Esophagus muscularis mucosa (tissue), 4 donors: ENCODE results near the gene MKI67. TPM values are rescaled to one million over a fixed set of nuclear protein-coding genes. Genes with fewer than 3 reads are reported as not detected.

Experiments used
- DNase-seq: peaks from one replicate; pipeline ENCODE4 v3.0.0-alpha.2; 2017; ENCODE audit errors: extremely low spot score
- H3K27ac ChIP-seq, 4 donors: fragments of 200-600 bp; sonication (generic); replicated peaks in 1 of 4; 1 replicate in 3 of 4; 2 replicates in 1 of 4; pipeline ENCODE4 v1.5.1; 2016 to 2019; ENCODE audit warnings: mild to moderate bottlenecking in 1 of 4
- H3K27me3 ChIP-seq, 4 donors: fragments of 200-600 bp; sonication (generic); one replicate each; pipeline versions ENCODE4 v1.5.1 to v1.6.0; 2016 to 2019
- H3K36me3 ChIP-seq, 4 donors: fragments of 200-600 bp; sonication (generic); one replicate each; pipeline ENCODE4 v1.5.1; 2016 to 2019
- H3K4me1 ChIP-seq, 4 donors: fragments of 200-600 bp; sonication (generic); one replicate each; pipeline ENCODE4 v1.5.1; 2016 to 2019
- H3K4me3 ChIP-seq, 4 donors: fragments of 200-600 bp; sonication (generic); 1 replicate in 2 of 4; 2 replicates in 2 of 4; pipeline ENCODE4 v1.5.1; 2016 to 2019; ENCODE audit warnings: mild to moderate bottlenecking in 4 of 4, moderate library complexity in 1 of 4
- H3K9me3 ChIP-seq, 4 donors: fragments of 200-600 bp; sonication (generic); 1 replicate in 3 of 4; 2 replicates in 1 of 4; pipeline ENCODE4 v1.5.1; 2016 to 2019
- EP300 ChIP-seq: sonication (generic); formaldehyde crosslinking; IDR thresholded peaks from one replicate; pipeline ENCODE4 v1.6.1; 2017; ENCODE audit warnings: antibody characterized with exemption
- POLR2A ChIP-seq: fragments of 450-650 bp; IDR thresholded peaks from one replicate; pipeline ENCODE4 v1.6.1; 2017; ENCODE audit warnings: antibody characterized with exemption, moderate library complexity, mild to moderate bottlenecking, low read depth
- POLR2AphosphoS5 ChIP-seq, 2 donors: sonication (generic); formaldehyde crosslinking; IDR thresholded peaks; one replicate each; pipeline ENCODE4 v1.6.1; 2017; ENCODE audit warnings: antibody characterized with exemption in 2 of 2
- WGBS: methylation state at CpG from one replicate; pipeline ENCODE4 v1.1.5; 2018; 5-methylcytosine and 5-hydroxymethylcytosine counted together
- intact Hi-C: fragments of 100-400 bp; cut with DNase I; formaldehyde crosslinking; loops from one replicate; pipeline ENCODE4 v1.15.1; 2023
- total RNA-seq, 4 donors: library from RNA; depleted of rRNA; stranded (reverse); fragments of >200 nt; gene quantifications; one replicate each; pipeline versions ENCODE4 v1.1.0 to v1.2.1, GENCODE V29; 2016
- TF ChIP-seq, protein P1 (sequence below), 3 experiments: fragments of 200-600 bp in 2 of 3; fragments of 450-650 bp in 1 of 3; sonication (generic) in 2 of 3; IDR thresholded peaks; one replicate each; pipeline ENCODE4 v1.5.1; 2017 to 2019; ENCODE audit warnings: antibody characterized with exemption in 3 of 3, mild to moderate bottlenecking in 2 of 3, moderate library complexity in 1 of 3

MKI67 gene
- total RNA-seq, 4 donors from 2014 or later = 0.17 to 1.2 (median 0.87) TPM

GRCh38 chr10:128053356-128053755 is 72.9 kb downstream of the MKI67 start:
- no peaks in the 10 kb centered on the region for H3K27me3 ChIP-seq

GRCh38 chr10:128052696-128053095 is 73.5 kb downstream of the MKI67 start:
- H3K4me1 ChIP-seq = peaks cover 11 to 15% (median 12%) of the 10 kb centered on the region in 4 donors
- TF ChIP-seq POLR2AphosphoS5 (IDR thresholded peaks at IDR 0.05) (no peak), POLR2A (no peak), EP300 (no peak)
- TF ChIP-seq, protein P1, sequence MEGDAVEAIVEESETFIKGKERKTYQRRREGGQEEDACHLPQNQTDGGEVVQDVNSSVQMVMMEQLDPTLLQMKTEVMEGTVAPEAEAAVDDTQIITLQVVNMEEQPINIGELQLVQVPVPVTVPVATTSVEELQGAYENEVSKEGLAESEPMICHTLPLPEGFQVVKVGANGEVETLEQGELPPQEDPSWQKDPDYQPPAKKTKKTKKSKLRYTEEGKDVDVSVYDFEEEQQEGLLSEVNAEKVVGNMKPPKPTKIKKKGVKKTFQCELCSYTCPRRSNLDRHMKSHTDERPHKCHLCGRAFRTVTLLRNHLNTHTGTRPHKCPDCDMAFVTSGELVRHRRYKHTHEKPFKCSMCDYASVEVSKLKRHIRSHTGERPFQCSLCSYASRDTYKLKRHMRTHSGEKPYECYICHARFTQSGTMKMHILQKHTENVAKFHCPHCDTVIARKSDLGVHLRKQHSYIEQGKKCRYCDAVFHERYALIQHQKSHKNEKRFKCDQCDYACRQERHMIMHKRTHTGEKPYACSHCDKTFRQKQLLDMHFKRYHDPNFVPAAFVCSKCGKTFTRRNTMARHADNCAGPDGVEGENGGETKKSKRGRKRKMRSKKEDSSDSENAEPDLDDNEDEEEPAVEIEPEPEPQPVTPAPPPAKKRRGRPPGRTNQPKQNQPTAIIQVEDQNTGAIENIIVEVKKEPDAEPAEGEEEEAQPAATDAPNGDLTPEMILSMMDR (IDR thresholded peaks at IDR 0.05) = no peak
- intact Hi-C loops = no loop called here
- no peak overlapping the region for H3K4me3 ChIP-seq
- H3K27me3 ChIP-seq = no peaks in the 10 kb centered on the region
- 92% methylated on average over 4 of the region's 7 CpGs for WGBS
- DNase-seq = no peak
- H3K27ac ChIP-seq = no peak overlapping the region
- no peaks in the 10 kb centered on the region for H3K9me3 ChIP-seq
- H3K36me3 ChIP-seq = peaks cover 0 to 63% (median 15%) of the 10 kb centered on the region in 4 donors

More at GRCh38 chr10:128053356-128053755, 72.9 kb downstream of the MKI67 start:
- Histone ChIP-seq H3K4me1 (peaks cover 4 to 11% (median 8%) of the 10 kb centered on the region in 4 donors), H3K36me3 (peaks cover 0 to 63% (median 17%) of the 10 kb centered on the region in 4 donors), H3K4me3 (no peak overlapping the region), H3K9me3 (no peaks in the 10 kb centered on the region), H3K27ac (no peak overlapping the region)
- intact Hi-C loops = no loop called here
- no peak for TF ChIP-seq POLR2A
- TF ChIP-seq EP300 = no peak
- TF ChIP-seq, protein P1 (IDR thresholded peaks at IDR 0.05) = no peak
- no peak for TF ChIP-seq POLR2AphosphoS5 (IDR thresholded peaks at IDR 0.05)
- no peak for DNase-seq
- WGBS = 96% methylated on average over 7 of the region's 7 CpGs

- H3K9me3 ChIP-seq = no peaks in the 10 kb centered on the region
- peaks cover 22 to 25% (median 23%) of the 10 kb centered on the region in 4 donors for H3K4me1 ChIP-seq
- DNase-seq = no peak
- no peaks in the 10 kb centered on the region for H3K27me3 ChIP-seq
- H3K4me3 ChIP-seq = no peak overlapping the region
- TF ChIP-seq POLR2A = no peak
- no peak for TF ChIP-seq EP300
- TF ChIP-seq, protein P1 (IDR thresholded peaks at IDR 0.05) = no peak
- no peak for TF ChIP-seq POLR2AphosphoS5 (IDR thresholded peaks at IDR 0.05)
- 93% methylated on average over 5 of the region's 5 CpGs for WGBS
- H3K36me3 ChIP-seq = peaks cover 0 to 53% (median 13%) of the 10 kb centered on the region in 4 donors
- peak overlapping the region in 3 of 4 donors; percentile 25 to 42 (median 41) for H3K27ac ChIP-seq
- intact Hi-C loops = no loop called here
Measured at GRCh38 chr10:128051548-128051947, 74.7 kb downstream of the MKI67 start.

GRCh38 chr10:128050936-128051335 is 75.3 kb downstream of the MKI67 start:
- Histone ChIP-seq H3K27ac (peak overlapping the region; percentile 25 to 42 (median 36)), H3K4me1 (peaks cover 24 to 27% (median 26%) of the 10 kb centered on the region in 4 donors), H3K4me3 (no peak overlapping the region), H3K9me3 (no peaks in the 10 kb centered on the region), H3K36me3 (peaks cover 0 to 48% (median 10%) of the 10 kb centered on the region in 4 donors), H3K27me3 (no peaks in the 10 kb centered on the region)
- no peak for DNase-seq
- intact Hi-C loops = no loop called here
- TF ChIP-seq, protein P1 (IDR thresholded peaks at IDR 0.05) = no peak
- no peak for TF ChIP-seq POLR2A
- peak in 1 of 2 donors; percentile 36 for TF ChIP-seq POLR2AphosphoS5 (IDR thresholded peaks at IDR 0.05)

DNA sequence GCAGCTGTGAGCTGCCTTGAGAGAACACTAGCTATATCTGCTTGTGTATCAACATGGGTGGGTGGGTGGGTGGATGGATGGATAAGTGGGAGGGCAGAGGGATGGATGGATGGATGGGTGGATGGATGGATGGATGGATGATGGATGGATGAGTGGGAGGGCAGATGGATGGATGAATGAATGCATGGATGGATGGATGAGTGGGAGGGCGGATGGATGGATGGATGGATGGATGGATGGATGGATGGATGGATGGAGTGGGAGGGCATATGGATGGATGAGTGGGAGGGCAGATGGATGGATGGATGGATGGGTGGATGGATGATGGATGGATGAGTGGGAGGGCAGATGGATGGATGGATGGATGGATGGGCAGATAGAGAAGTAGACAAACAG is 76.1 kb downstream of the MKI67 start:
- no peak overlapping the region for H3K4me3 ChIP-seq
- H3K4me1 ChIP-seq = peaks cover 24 to 27% (median 26%) of the 10 kb centered on the region in 4 donors
- intact Hi-C loops = no loop called here
- TF ChIP-seq, protein P1 (IDR thresholded peaks at IDR 0.05) = no peak
- TF ChIP-seq POLR2A = no peak
- no peak for TF ChIP-seq POLR2AphosphoS5 (IDR thresholded peaks at IDR 0.05)
- TF ChIP-seq EP300 = no peak
- peak overlapping the region in 1 of 4 donors; percentile 37 for H3K27ac ChIP-seq
- 71% methylated on average over 1 of the region's 1 CpG for WGBS
- no peak for DNase-seq
- H3K9me3 ChIP-seq = no peaks in the 10 kb centered on the region
- peaks cover 0 to 40% (median 6%) of the 10 kb centered on the region in 4 donors for H3K36me3 ChIP-seq
- H3K27me3 ChIP-seq = no peaks in the 10 kb centered on the region
